ENCODE data around the gene RBFOX2. TPM values are rescaled to one million over a fixed set of nuclear protein-coding genes. Genes with fewer than 3 reads are reported as not detected.
A peak's percentile ranks its signal among the peaks of the same experiment; 100 is the strongest.

The RBFOX2 gene
- polyA plus RNA-seq, 1 of the 3 experiments (the other 2 are of a cell fraction), result 115 TPM

DNA sequence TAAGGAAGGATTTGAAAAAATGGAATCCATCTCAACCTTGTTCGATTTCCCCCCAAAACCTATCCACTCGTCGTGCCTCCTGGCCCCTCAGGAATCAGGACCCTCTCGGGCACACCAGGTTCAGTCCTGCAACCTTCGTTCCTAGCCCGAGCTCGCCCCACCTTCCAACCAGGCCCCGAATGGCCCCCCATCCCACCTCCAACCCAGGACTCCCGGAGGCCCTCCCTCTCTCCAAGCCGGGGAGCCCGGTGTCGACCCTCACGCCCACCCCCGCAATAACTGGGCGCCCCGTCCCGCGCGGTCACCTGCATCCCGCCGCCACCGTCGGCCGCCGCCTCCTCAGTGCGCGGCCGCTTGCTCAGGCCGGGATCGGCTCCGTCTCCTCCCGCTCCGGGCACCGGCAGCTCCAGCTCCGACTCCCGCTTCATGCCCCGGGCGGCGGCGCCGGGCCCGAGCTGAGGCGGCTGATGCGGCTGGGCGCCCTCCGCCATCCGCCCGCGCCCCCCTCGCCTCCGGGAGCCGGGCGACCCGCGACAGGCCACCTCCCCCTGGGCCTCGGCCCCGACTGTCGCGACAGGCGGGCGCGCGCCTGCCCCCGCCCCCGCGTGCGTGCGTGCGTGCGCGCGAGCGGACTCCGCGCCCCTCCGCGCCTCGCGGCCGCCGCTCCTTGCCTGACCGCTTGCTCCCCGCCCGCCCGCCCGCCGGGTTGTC is 534 bp downstream of the RBFOX2 start:
- no peaks in the 10 kb centered on the region for H3K9me3 ChIP-seq
- peak overlapping the region; percentile 76 for H3K4me2 ChIP-seq
- peak overlapping the region; percentile 79 for H3K9ac ChIP-seq
- peak; percentile 86 for DNase-seq
- H3K27me3 ChIP-seq (ENCODE audit: insufficient read depth), result no peaks in the 10 kb centered on the region
- POLR2A ChIA-PET, result interaction anchor here (0.9 to 2.6 kb wide), 10 partner anchors 8 to 454 kb away, joined by 3 to 16 read pairs (median 5); no protein-coding TSS in a partner anchor
- no peak overlapping the region for H2AFZ ChIP-seq (ENCODE audit: low read depth)
- WGBS (ENCODE audit: low lambda C conversion rate), result 0% methylated on average over 17 of the region's 87 CpGs
- peaks cover 7 to 18% of the 10 kb centered on the region in 2 experiments for H3K4me1 ChIP-seq (ENCODE audit: control insufficient read depth in 1 of 2, insufficient read depth in 2 of 2, low read depth in 1 of 2, low read length in 1 of 2)
- H3K27ac ChIP-seq (ENCODE audit: low read depth in 2 of 2, low read length in 1 of 2), result peak overlapping the region; percentile 75 to 90
- no peaks in the 10 kb centered on the region for H3K9me2 ChIP-seq
- H3K79me2 ChIP-seq (ENCODE audit: insufficient read depth), result peaks cover 51% of the 10 kb centered on the region
- peaks cover 28% of the 10 kb centered on the region for H4K20me1 ChIP-seq (ENCODE audit: insufficient read depth)
- H3K36me3 ChIP-seq (replicated peaks in 1 of 2; ENCODE audit: control insufficient read depth in 1 of 2, insufficient read depth in 2 of 2, low read length in 1 of 2), result peaks cover 7 to 18% of the 10 kb centered on the region in 2 experiments
- H3K4me3 ChIP-seq (ENCODE audit: low read depth in 2 of 2, low read length in 1 of 2), result peak overlapping the region; percentile 74 to 80
- TF ChIP-seq CHD2 (IDR thresholded peaks at IDR 0.05; ENCODE audit: low read length, partially characterized antibody) (peak; percentile 2), TCF12 (IDR thresholded peaks at IDR 0.05) (no peak)
- H3F3A ChIP-seq (replicated peaks; ENCODE audit: insufficient read depth), result peaks cover 16% of the 10 kb centered on the region
- CTCF ChIA-PET, result interaction anchor here (0.9 to 5.3 kb wide), 8 partner anchors 10 to 103 kb away, joined by 3 to 59 read pairs (median 4); no protein-coding TSS in a partner anchor

DNA sequence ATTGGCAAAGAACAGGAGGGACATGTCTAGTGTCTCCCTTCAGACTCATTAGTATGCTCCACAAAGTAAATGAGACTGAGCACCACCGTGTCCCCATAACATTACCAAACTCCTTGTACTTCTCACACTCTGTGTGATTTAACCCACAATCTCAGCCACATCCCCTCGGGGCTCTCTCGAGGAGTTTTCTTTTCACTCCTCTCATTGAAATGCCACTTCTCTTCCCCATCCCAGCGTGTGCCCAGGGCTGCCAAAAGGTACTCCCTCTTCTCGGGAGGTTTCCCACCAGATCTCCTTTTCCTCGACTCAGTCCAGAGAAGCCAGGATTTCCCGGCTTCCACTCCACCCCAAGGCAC is 1.1 kb downstream of the RBFOX2 start:
- peaks cover 33% of the 10 kb centered on the region for H4K20me1 ChIP-seq (ENCODE audit: insufficient read depth)
- H3K27me3 ChIP-seq (ENCODE audit: insufficient read depth), result no peaks in the 10 kb centered on the region
- no peaks in the 10 kb centered on the region for H3K9me2 ChIP-seq
- ChIA-PET CTCF (interaction anchor here (0.9 to 5.3 kb wide), 8 partner anchors 9 to 109 kb away, joined by 3 to 59 read pairs (median 4); no protein-coding TSS in a partner anchor), POLR2A (interaction anchor here (0.8 to 2.6 kb wide), 8 partner anchors 8 to 66 kb away, joined by 3 to 16 read pairs (median 5); no protein-coding TSS in a partner anchor)
- H3K79me2 ChIP-seq (ENCODE audit: insufficient read depth), result peaks cover 56% of the 10 kb centered on the region
- WGBS (ENCODE audit: low lambda C conversion rate), result 0% methylated on average over 7 of the region's 7 CpGs
- H3K4me1 ChIP-seq (ENCODE audit: control insufficient read depth in 1 of 2, insufficient read depth in 2 of 2, low read depth in 1 of 2, low read length in 1 of 2), result peaks cover 12 to 23% of the 10 kb centered on the region in 2 experiments
- H2AFZ ChIP-seq (ENCODE audit: low read depth), result no peak overlapping the region
- peak overlapping the region; percentile 79 for H3K9ac ChIP-seq
- H3K4me2 ChIP-seq, result peak overlapping the region; percentile 76
- H3K36me3 ChIP-seq (replicated peaks in 1 of 2; ENCODE audit: control insufficient read depth in 1 of 2, insufficient read depth in 2 of 2, low read length in 1 of 2), result peaks cover 7 to 21% of the 10 kb centered on the region in 2 experiments
- peak overlapping the region; percentile 74 to 80 for H3K4me3 ChIP-seq (ENCODE audit: low read depth in 2 of 2, low read length in 1 of 2)
- peaks cover 20% of the 10 kb centered on the region for H3F3A ChIP-seq (replicated peaks; ENCODE audit: insufficient read depth)
- H3K27ac ChIP-seq (ENCODE audit: low read depth in 2 of 2, low read length in 1 of 2), result peak overlapping the region; percentile 75 to 90
- DNase-seq, result no peak
- H3K9me3 ChIP-seq, result no peaks in the 10 kb centered on the region
- TF ChIP-seq, protein P1, sequence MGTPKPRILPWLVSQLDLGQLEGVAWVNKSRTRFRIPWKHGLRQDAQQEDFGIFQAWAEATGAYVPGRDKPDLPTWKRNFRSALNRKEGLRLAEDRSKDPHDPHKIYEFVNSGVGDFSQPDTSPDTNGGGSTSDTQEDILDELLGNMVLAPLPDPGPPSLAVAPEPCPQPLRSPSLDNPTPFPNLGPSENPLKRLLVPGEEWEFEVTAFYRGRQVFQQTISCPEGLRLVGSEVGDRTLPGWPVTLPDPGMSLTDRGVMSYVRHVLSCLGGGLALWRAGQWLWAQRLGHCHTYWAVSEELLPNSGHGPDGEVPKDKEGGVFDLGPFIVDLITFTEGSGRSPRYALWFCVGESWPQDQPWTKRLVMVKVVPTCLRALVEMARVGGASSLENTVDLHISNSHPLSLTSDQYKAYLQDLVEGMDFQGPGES (IDR thresholded peaks at IDR 0.05; ENCODE audit: low read depth, low read length), result no peak
- TF ChIP-seq FOXM1 (IDR thresholded peaks at IDR 0.05; ENCODE audit: low read depth), result no peak
- TF ChIP-seq, protein P2, sequence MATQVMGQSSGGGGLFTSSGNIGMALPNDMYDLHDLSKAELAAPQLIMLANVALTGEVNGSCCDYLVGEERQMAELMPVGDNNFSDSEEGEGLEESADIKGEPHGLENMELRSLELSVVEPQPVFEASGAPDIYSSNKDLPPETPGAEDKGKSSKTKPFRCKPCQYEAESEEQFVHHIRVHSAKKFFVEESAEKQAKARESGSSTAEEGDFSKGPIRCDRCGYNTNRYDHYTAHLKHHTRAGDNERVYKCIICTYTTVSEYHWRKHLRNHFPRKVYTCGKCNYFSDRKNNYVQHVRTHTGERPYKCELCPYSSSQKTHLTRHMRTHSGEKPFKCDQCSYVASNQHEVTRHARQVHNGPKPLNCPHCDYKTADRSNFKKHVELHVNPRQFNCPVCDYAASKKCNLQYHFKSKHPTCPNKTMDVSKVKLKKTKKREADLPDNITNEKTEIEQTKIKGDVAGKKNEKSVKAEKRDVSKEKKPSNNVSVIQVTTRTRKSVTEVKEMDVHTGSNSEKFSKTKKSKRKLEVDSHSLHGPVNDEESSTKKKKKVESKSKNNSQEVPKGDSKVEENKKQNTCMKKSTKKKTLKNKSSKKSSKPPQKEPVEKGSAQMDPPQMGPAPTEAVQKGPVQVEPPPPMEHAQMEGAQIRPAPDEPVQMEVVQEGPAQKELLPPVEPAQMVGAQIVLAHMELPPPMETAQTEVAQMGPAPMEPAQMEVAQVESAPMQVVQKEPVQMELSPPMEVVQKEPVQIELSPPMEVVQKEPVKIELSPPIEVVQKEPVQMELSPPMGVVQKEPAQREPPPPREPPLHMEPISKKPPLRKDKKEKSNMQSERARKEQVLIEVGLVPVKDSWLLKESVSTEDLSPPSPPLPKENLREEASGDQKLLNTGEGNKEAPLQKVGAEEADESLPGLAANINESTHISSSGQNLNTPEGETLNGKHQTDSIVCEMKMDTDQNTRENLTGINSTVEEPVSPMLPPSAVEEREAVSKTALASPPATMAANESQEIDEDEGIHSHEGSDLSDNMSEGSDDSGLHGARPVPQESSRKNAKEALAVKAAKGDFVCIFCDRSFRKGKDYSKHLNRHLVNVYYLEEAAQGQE (IDR thresholded peaks at IDR 0.05; ENCODE audit: low read depth, low read length), result no peak
- TF ChIP-seq, protein P3, sequence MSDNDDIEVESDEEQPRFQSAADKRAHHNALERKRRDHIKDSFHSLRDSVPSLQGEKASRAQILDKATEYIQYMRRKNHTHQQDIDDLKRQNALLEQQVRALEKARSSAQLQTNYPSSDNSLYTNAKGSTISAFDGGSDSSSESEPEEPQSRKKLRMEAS (IDR thresholded peaks at IDR 0.05; ENCODE audit: low read depth), result no peak
- TF ChIP-seq MEF2A (IDR thresholded peaks at IDR 0.05; ENCODE audit: borderline replicate concordance, low read depth), result no peak
- TF ChIP-seq SIN3A (IDR thresholded peaks at IDR 0.05; ENCODE audit: borderline replicate concordance, low read depth, low read length), result no peak
- TF ChIP-seq YY1 (IDR thresholded peaks at IDR 0.05; ENCODE audit: low read depth), result no peak
- no peak for TF ChIP-seq MXI1 (IDR thresholded peaks at IDR 0.05; ENCODE audit: low read depth, low read length)
- no peak for TF ChIP-seq JUND (IDR thresholded peaks at IDR 0.05)
